Fibroblast of lung (primary cell): ENCODE results near the gene TBC1D19. TPM values are rescaled to one million over a fixed set of nuclear protein-coding genes. Genes with fewer than 3 reads are reported as not detected.
"Not testable (repeated sequence)": the region's sequence is repeated elsewhere in the genome, so short reads cannot be mapped to it uniquely, and the experiment has no call there.

Experiments used
- DNase-seq, 2 donors: peaks; one replicate each; pipeline versions ENCODE4 v3.0.0 to v3.0.0-alpha.2; 2010; ENCODE audit warnings: low read depth in 2 of 2
- H2AFZ ChIP-seq: 2 replicates; pipeline ENCODE4 v1.5.1; 2012; ENCODE audit warnings: low read length, control low read depth, inconsistent platforms
- H3K27ac ChIP-seq: 2 replicates; pipeline ENCODE4 v1.5.1; 2011; ENCODE audit warnings: low read length, control low read depth; ENCODE audit not compliant: insufficient read depth
- H3K27me3 ChIP-seq: 2 replicates; pipeline ENCODE4 v1.5.1; 2011; ENCODE audit warnings: mild to moderate bottlenecking, low read length; ENCODE audit not compliant: control insufficient read depth, insufficient read depth
- H3K36me3 ChIP-seq: 2 replicates; pipeline ENCODE4 v1.5.1; 2011; ENCODE audit warnings: low read length; ENCODE audit not compliant: control insufficient read depth, insufficient read depth
- H3K4me1 ChIP-seq: 2 replicates; pipeline ENCODE4 v1.5.1; 2011; ENCODE audit warnings: low read length; ENCODE audit not compliant: control insufficient read depth, insufficient read depth; ENCODE audit errors: extremely low read depth
- H3K4me2 ChIP-seq: 2 replicates; pipeline ENCODE4 v1.5.1; 2011; ENCODE audit warnings: low read length, control low read depth; ENCODE audit not compliant: insufficient read depth; ENCODE audit errors: extremely low read depth
- H3K4me3 ChIP-seq, 4 experiments: fragments of 200-600 bp in 1 of 4; sonication (generic) in 1 of 4; replicated peaks in 1 of 4; 2 replicates each; pipeline ENCODE4 v1.5.1; 2011 to 2016; ENCODE audit warnings: low read length in 4 of 4, low read depth in 3 of 4, mild to moderate bottlenecking in 3 of 4, control low read depth in 2 of 4, inconsistent platforms in 1 of 4, mixed read lengths in 1 of 4; ENCODE audit not compliant: insufficient read depth in 1 of 4; ENCODE audit errors: control extremely low read depth in 1 of 4
- H3K79me2 ChIP-seq: 2 replicates; pipeline ENCODE4 v1.5.1; 2012; ENCODE audit warnings: mild to moderate bottlenecking, low read length, inconsistent platforms; ENCODE audit not compliant: control insufficient read depth, insufficient read depth
- H3K9ac ChIP-seq: 2 replicates; pipeline ENCODE4 v1.5.1; 2011; ENCODE audit warnings: mild to moderate bottlenecking, low read length, control low read depth; ENCODE audit not compliant: insufficient read depth
- H3K9me3 ChIP-seq: 2 replicates; pipeline ENCODE4 v1.5.1; 2012; ENCODE audit warnings: low read depth, low read length; ENCODE audit not compliant: control insufficient read depth, insufficient read depth
- H4K20me1 ChIP-seq: 2 replicates; pipeline ENCODE4 v1.5.1; 2011; ENCODE audit warnings: low read length; ENCODE audit not compliant: control insufficient read depth, insufficient read depth; ENCODE audit errors: extremely low read depth
- EZH2 ChIP-seq: IDR thresholded peaks from 2 replicates; pipeline ENCODE4 v1.5.1; 2012; ENCODE audit warnings: low read length, control low read depth, mild to moderate bottlenecking; ENCODE audit errors: missing control alignments
- polyA plus RNA-seq, 2 donors: library from polyadenylated mRNA; depleted of rRNA in 1 of 2; stranded (reverse) in 1 of 2; unstranded in 1 of 2; fragments of >200 nt; gene quantifications; 2 replicates each; pipeline ENCODE4 v1.2.1, GENCODE V29; 2011 to 2012; ENCODE audit warnings: missing spikeins in 1 of 2
- total RNA-seq: library from RNA; depleted of rRNA; stranded (reverse); fragments of >200 nt; gene quantifications from 2 replicates; pipeline ENCODE4 v1.2.1, GENCODE V29; 2014
- TF ChIP-seq, protein P1 (sequence below), 2 donors: IDR thresholded peaks in 1 of 2; conservative IDR thresholded peaks in 1 of 2; 1 replicate in 1 of 2; 2 replicates in 1 of 2; pipeline ENCODE4 v1.5.1; 2011 to 2012; ENCODE audit warnings: low read length in 2 of 2, control low read depth in 1 of 2, inconsistent platforms in 1 of 2, low read depth in 1 of 2, mild to moderate bottlenecking in 1 of 2

Gene TBC1D19
- total and polyA plus RNA-seq, 2 donors (not counting 1 experiment from before 2014, with no cell fraction given): 38.2 to 132 TPM

DNA sequence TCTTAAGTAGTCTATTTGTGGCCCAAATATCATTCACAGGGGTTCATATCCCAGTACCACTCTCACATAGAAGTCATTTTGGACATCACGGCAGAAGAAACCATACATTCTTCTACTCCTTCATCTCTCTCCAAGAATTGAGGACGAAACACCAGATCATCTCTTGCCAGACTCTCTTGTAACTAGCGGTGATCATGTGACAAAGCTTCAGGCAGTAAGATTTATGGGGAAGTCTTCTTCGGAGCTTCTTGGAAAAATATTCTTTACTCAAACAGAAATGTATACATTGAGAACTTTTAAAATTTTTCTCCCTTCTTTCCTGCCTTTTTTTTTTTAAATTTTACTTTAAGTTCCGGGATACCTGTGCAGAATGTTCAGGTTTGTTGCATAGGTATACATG lies 4.7 kb upstream of the TBC1D19 start:
- Histone ChIP-seq H3K36me3 (no peaks in the 10 kb centered on the region), H2AFZ (no peak overlapping the region), H3K9ac (no peak overlapping the region), H4K20me1 (no peaks in the 10 kb centered on the region), H3K79me2 (no peaks in the 10 kb centered on the region), H3K4me3 (no peak overlapping the region), H3K9me3 (no peaks in the 10 kb centered on the region), H3K4me2 (no peak overlapping the region), H3K27me3 (no peaks in the 10 kb centered on the region), H3K4me1 (peaks cover 11% of the 10 kb centered on the region), H3K27ac (no peak overlapping the region)
- TF ChIP-seq, protein P1, sequence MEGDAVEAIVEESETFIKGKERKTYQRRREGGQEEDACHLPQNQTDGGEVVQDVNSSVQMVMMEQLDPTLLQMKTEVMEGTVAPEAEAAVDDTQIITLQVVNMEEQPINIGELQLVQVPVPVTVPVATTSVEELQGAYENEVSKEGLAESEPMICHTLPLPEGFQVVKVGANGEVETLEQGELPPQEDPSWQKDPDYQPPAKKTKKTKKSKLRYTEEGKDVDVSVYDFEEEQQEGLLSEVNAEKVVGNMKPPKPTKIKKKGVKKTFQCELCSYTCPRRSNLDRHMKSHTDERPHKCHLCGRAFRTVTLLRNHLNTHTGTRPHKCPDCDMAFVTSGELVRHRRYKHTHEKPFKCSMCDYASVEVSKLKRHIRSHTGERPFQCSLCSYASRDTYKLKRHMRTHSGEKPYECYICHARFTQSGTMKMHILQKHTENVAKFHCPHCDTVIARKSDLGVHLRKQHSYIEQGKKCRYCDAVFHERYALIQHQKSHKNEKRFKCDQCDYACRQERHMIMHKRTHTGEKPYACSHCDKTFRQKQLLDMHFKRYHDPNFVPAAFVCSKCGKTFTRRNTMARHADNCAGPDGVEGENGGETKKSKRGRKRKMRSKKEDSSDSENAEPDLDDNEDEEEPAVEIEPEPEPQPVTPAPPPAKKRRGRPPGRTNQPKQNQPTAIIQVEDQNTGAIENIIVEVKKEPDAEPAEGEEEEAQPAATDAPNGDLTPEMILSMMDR (conservative IDR thresholded peaks at IDR 0.05 in 1 of 2, IDR thresholded peaks at IDR 0.05 in 1 of 2; ENCODE audit: low read depth in 1 of 2, low read length in 2 of 2): no peak
- no peak for TF ChIP-seq EZH2
- DNase-seq: no peak

DNA sequence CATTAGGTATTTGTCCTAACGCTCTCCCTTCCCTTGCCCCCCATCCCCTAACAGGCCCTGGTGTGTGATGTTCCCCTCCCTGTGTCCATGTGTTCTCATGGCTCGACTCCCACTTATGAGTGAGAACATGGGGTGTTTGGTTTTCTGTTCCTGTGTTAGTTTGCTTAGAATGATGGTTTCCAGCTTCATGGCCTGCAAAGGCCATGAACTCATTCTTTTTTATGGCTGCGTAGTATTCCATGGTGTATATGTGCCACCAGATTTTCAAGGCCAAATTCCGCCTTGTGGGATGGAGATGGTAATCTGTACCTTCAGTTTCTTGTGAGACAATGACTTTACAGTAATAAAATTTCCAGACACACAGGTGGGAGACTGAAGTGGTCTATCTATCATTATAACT lies 2.5 kb upstream of the TBC1D19 start:
- H3K9me3 ChIP-seq, H3K4me3 ChIP-seq, DNase-seq, H2AFZ ChIP-seq, H3K36me3 ChIP-seq, H3K4me2 ChIP-seq, H3K9ac ChIP-seq, H3K27me3 ChIP-seq, H3K4me1 ChIP-seq, H3K27ac ChIP-seq, H4K20me1 ChIP-seq: not testable (repeated sequence)
- H3K79me2 ChIP-seq: peaks cover 11% of the 10 kb centered on the region

DNA sequence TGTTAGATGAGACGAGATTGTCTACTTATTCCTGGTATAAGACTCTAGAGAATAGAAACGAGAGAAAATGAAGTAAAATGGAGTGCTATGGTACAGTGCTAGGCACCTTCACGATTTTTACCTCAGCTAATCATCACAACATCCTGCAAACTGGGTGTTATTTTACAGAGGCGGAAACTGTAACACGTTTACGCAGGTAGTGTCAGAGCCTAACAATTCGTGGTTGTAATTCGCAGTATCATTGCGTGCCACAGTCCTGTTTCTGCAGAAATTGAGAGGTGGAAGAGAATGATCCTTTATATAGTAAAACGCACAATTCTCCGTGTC lies 383 bp upstream of the TBC1D19 start:
- peaks cover 12% of the 10 kb centered on the region for H3K79me2 ChIP-seq
- H3K4me2 ChIP-seq: peak overlapping the region; percentile 94

More for the DNA sequence above, 383 bp upstream of the TBC1D19 start:
- H4K20me1 ChIP-seq: no peaks in the 10 kb centered on the region
- no peaks in the 10 kb centered on the region for H3K9me3 ChIP-seq
- peak overlapping the region; percentile 79 to 95 (median 88) for H3K4me3 ChIP-seq
- H3K27me3 ChIP-seq: no peaks in the 10 kb centered on the region
- peak overlapping the region; percentile 76 for H3K27ac ChIP-seq
- no peak for TF ChIP-seq EZH2
- TF ChIP-seq, protein P1 (conservative IDR thresholded peaks at IDR 0.05 in 1 of 2, IDR thresholded peaks at IDR 0.05 in 1 of 2; ENCODE audit: low read depth in 1 of 2, low read length in 2 of 2): no peak
- peak overlapping the region; percentile 99 for H2AFZ ChIP-seq
- H3K4me1 ChIP-seq: peaks cover 6% of the 10 kb centered on the region
- H3K36me3 ChIP-seq: no peaks in the 10 kb centered on the region
- H3K9ac ChIP-seq: peak overlapping the region; percentile 44
- peak in 1 of 2 donors; percentile 81 for DNase-seq
